KOPT-K1 (cell line): ENCODE measurements around the gene DENND6B.

Experiments
- H3K27ac ChIP-seq: fragments of 200-600 bp; sonication (generic); 2 replicates; pipeline ENCODE4 v1.5.1; 2016; ENCODE audit warnings: antibody characterized with exemption, mild to moderate bottlenecking, low read depth, low read length; ENCODE audit not compliant: poor library complexity, severe bottlenecking
- H3K36me3 ChIP-seq: fragments of 200-600 bp; sonication (generic); 2 replicates; pipeline ENCODE4 v1.5.1; 2017; ENCODE audit warnings: antibody characterized with exemption, mild to moderate bottlenecking, low read length, moderate library complexity; ENCODE audit not compliant: insufficient read depth
- H3K9me3 ChIP-seq: fragments of 200-600 bp; sonication (generic); 2 replicates; pipeline ENCODE4 v1.5.1; 2017; ENCODE audit warnings: antibody characterized with exemption, low read length, mild to moderate bottlenecking; ENCODE audit not compliant: insufficient read depth, poor library complexity, severe bottlenecking

The DENND6B gene

GRCh38 chr22:50313021-50313420 is 13.8 kb downstream of the DENND6B start:
- Histone ChIP-seq H3K9me3 (no peaks in the 10 kb centered on the region), H3K27ac (no peak overlapping the region), H3K36me3 (no peaks in the 10 kb centered on the region)

GRCh38 chr22:50312371-50312770 is 14.4 kb downstream of the DENND6B start:
- Histone ChIP-seq H3K27ac (no peak overlapping the region), H3K36me3 (no peaks in the 10 kb centered on the region), H3K9me3 (no peaks in the 10 kb centered on the region)

DNA sequence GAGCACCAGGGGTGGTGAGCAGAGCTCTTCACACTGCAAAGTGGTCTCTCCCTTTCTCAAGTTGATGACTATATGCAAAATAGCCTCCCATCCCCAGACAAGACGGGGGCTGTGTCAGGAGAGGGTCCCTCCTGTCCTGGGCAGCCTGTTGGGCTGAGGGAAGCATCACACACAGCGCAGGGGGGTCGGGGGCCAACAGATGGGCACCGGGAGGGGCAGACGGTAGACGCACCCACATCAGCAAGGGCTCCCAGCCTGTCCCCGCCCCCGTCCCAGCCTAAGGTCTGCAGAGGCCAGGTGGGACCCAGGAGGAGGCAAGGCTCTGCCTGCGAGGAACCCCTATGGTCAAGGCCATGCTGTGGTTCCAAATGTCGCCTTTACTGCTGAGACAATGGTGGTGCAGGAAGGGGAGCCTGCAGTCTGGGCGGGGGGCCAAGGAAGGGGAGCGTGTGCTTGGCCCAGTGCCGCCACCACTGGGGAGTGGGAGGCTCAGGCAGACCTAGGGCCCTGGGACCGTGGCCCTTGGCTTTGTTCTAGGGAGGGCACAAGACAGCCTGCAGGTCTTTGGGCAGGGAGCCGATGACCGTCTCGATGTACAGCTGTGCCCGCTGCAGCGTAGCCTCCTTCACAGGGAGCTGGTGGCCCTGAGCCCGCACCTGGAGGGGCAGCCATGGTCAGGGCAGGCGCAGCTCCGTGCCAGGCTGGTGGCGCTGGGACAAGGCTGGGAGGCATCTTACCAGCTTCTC is 15.0 kb downstream of the DENND6B start:
- Histone ChIP-seq H3K9me3 (no peaks in the 10 kb centered on the region), H3K27ac (no peak overlapping the region), H3K36me3 (no peaks in the 10 kb centered on the region)

DNA sequence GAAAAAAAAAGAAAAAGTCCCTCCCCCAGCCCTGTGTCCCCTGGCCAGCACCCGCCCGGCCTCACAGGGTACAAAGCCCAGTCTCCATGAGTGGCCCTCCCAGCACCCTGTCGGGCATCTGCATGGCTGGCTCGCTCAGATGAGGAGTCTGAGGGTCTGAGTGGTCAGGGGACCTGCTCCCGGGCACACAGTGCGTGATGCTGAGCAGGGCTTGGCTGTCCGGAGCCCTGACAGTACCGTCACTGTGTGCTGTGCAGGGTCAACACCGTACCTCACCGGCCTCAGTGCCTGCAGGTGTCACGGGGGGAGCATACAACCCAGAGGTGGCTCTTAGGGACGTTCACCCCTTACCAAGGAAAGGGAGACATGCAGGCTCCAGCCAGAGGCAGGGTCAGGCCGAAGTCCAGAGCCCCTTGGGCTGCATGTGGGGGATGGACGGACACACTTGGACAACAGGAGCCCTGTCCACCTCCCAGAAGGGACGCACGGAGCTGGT is 15.8 kb downstream of the DENND6B start:
- H3K27ac ChIP-seq, result no peak overlapping the region
- H3K36me3 ChIP-seq, result no peaks in the 10 kb centered on the region
- H3K9me3 ChIP-seq, result no peaks in the 10 kb centered on the region

- Histone ChIP-seq H3K9me3 (no peaks in the 10 kb centered on the region), H3K27ac (no peak overlapping the region), H3K36me3 (no peaks in the 10 kb centered on the region)
Observed at GRCh38 chr22:50310031-50310722, 16.6 kb downstream of the DENND6B start.

GRCh38 chr22:50309601-50309991 is 17.2 kb downstream of the DENND6B start:
- Histone ChIP-seq H3K9me3 (no peaks in the 10 kb centered on the region), H3K27ac (no peak overlapping the region), H3K36me3 (no peaks in the 10 kb centered on the region)

DNA sequence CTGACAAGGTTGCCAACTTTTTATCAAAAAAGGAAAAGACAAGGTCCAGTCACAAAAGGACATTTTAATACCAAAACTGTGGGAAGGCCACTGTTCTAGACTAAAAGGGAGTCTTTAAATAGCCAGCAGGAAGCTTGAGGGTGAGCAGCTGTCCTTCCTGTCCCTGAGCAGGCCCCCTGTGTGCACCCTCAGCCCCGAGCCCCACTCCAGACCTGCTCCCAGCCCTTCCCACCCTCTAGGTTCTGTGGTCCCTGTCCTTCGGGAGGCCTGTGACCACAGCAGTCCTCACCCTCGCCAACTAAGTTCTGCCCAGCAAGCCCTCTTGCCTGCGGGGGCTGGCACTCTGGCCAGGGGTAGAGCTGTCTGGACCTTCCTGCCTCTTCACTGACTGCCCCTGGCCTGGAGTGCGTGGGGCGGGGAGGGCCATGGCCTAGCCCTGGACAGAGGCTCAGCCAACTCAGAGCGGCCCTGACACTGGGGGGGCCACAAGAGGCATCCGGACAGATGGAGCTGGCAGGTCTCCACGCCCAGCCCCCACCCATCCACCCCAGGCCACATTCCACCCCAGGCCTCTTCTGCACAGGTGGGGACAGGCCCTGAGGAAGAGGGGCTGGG is 17.7 kb downstream of the DENND6B start:
- Histone ChIP-seq H3K36me3 (no peaks in the 10 kb centered on the region), H3K9me3 (no peaks in the 10 kb centered on the region), H3K27ac (no peak overlapping the region)

- H3K9me3 ChIP-seq, result no peaks in the 10 kb centered on the region
- H3K36me3 ChIP-seq, result no peaks in the 10 kb centered on the region
- no peak overlapping the region for H3K27ac ChIP-seq
Observed at GRCh38 chr22:50308597-50308935, 18.2 kb downstream of the DENND6B start.

- H3K9me3 ChIP-seq, result no peaks in the 10 kb centered on the region
- no peak overlapping the region for H3K27ac ChIP-seq
- H3K36me3 ChIP-seq, result no peaks in the 10 kb centered on the region
Observed at GRCh38 chr22:50307890-50308596, 18.8 kb downstream of the DENND6B start.

DNA sequence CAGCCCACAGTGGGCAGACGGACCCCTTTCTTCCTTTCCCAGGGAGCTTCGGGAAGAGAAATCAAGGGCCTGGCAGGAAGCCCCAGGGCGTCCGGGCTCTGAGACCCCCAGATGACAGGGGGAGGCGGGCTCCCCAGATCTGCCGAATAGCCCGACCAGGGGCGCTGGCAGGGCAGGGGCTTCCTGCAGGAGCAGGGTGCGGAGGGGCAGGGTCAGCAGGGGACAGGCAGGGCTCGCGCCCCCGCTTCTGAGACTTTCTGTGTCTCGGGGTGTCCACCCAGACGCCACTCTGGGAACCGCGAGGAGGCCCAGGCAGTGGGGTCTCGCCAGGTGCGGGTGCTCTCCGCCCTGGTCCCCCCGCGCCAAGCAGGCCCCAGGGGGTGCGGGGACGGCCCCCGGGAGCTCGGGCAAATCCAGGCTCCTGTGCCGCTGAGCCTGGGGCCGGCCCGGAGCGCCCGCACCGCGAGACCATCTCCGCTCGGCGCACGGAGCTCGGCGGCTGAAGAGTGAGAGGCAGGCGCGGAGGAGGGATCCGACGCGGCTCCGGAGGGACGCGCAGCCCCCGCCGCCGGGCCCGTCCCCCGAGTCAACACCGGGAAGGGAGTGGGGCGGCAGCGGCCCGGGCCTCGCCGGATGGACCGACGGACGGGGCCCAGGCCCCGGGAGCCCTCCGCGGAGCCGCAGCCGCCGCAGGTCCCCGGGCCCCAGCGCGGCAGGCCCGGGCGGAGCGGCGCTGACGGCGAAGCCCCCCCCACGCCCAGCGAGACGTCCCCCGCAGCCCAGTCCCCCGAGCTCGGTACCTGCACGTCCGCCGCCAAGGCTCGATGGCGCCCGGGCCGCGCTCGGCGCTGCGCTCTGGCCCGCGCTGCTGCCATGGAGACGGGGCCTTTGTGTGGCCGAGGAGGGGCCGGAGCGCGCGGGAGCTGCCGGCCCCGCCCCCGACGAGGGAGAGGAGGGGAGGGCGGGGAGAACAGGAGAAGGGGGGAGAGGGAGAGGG is 19.8 kb downstream of the DENND6B start, which contains the start of gene PLXNB2:
Gene PLXNB2, minus strand, starts transcription at position 894 of the 997 bp plus-strand sequence. CDS start 17,062 bp downstream, outside the sequence.
- no peaks in the 10 kb centered on the region for H3K9me3 ChIP-seq
- H3K36me3 ChIP-seq, result no peaks in the 10 kb centered on the region
- H3K27ac ChIP-seq, result no peak within 1 kb of the TSS

GRCh38 chr22:50305923-50306566 is 20.8 kb downstream of the DENND6B start:
- Histone ChIP-seq H3K9me3 (no peaks in the 10 kb centered on the region), H3K36me3 (no peaks in the 10 kb centered on the region), H3K27ac (no peak overlapping the region)

DNA sequence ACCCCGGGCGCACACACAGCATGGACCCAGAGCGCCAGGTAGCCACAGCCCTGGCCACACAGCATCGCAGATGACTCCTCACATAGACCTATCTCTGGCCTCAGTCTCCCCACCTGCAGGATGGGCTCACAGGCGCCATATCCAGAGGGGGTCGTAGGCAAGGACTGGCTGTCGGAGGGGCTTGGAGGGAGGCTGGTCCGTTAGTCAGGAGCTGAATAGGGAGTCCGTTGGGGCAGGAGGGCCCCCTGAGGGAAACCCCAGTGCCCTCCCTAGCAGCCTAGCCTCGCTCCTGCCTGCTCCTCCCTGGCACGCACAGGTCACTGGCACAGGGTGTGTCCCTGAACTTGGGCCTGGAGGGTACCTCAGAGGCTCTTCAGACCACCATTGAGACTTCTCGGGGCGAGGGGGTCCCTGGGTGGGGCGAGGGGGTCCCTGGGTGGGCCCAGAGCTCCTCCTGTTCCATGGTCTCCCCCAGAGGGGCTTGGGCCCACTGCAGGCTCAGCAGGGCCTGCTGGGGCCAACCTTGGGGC is 21.4 kb downstream of the DENND6B start:
- Histone ChIP-seq H3K36me3 (no peaks in the 10 kb centered on the region), H3K27ac (no peak overlapping the region), H3K9me3 (no peaks in the 10 kb centered on the region)

DNA sequence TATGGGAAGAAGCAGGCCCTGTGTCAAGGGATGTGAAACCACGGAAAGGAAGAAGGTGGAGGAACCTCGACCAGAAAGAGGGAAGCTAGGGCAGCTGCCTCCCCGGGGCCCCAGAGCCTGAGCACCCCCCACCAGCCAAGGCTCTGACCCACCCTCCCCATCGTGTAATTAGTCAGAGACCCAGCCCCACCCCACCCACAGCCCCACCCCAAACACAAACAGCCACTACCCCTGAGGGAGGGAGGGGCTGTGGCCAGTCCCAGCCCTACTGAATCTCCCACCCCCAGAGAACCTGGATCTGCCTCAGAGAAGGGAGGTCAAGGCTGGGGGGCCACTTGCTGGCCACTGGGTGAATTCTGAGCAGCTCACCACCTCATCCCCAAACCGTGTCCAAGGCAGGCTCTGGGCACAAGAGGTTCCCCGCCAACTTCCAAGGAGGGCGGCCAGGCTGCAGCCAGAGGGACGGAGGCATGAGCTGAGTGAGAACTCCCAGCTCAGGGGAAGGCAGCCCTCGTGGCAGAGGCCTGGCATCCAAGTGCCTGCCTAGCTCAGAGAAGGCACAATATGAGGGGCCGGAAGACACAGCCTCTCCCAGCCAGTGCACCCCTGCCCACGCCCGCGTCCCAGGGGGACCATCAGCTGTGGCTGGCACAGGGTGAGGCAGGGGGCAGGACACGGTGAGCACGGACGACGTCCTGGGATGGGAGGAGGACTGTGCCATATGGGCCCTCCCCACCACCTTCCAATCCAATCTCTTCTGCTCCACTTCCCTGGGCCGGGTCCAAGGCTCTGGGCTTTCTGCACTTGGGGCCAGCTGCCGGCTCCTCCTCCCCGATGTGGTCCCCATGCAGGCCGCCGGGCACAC is 22.1 kb downstream of the DENND6B start:
- no peak overlapping the region for H3K27ac ChIP-seq
- H3K36me3 ChIP-seq, result no peaks in the 10 kb centered on the region
- H3K9me3 ChIP-seq, result no peaks in the 10 kb centered on the region
